Measurements from ENCODE around the gene SDC3.

- no peak for TF ChIP-seq CTCF (conservative IDR thresholded peaks at IDR 0.05; ENCODE audit: low read depth, low read length)
- no peak for TF ChIP-seq EZH2phosphoT487 (IDR thresholded peaks at IDR 0.05; ENCODE audit: borderline replicate concordance, low read length)
Measured at GRCh38 chr1:30845904-30846290, 62.7 kb downstream of the SDC3 start.
